Medulla oblongata (tissue), 1 donor: ENCODE measurements around the gene TNFRSF18.
"Not testable (repeated sequence)": the region's sequence is repeated elsewhere in the genome, so short reads cannot be mapped to it uniquely, and the experiment has no call there.

Experiments
- DNase-seq: peaks from one replicate; pipeline ENCODE4 v3.0.0-alpha.2; 2015; ENCODE audit errors: extremely low spot score

The TNFRSF18 gene

GRCh38 chr1:1199141-1199960, 7.0 kb downstream of the TNFRSF18 start:
- no peak for DNase-seq

GRCh38 chr1:1198423-1199140, 7.8 kb downstream of the TNFRSF18 start:
- no peak for DNase-seq

DNA sequence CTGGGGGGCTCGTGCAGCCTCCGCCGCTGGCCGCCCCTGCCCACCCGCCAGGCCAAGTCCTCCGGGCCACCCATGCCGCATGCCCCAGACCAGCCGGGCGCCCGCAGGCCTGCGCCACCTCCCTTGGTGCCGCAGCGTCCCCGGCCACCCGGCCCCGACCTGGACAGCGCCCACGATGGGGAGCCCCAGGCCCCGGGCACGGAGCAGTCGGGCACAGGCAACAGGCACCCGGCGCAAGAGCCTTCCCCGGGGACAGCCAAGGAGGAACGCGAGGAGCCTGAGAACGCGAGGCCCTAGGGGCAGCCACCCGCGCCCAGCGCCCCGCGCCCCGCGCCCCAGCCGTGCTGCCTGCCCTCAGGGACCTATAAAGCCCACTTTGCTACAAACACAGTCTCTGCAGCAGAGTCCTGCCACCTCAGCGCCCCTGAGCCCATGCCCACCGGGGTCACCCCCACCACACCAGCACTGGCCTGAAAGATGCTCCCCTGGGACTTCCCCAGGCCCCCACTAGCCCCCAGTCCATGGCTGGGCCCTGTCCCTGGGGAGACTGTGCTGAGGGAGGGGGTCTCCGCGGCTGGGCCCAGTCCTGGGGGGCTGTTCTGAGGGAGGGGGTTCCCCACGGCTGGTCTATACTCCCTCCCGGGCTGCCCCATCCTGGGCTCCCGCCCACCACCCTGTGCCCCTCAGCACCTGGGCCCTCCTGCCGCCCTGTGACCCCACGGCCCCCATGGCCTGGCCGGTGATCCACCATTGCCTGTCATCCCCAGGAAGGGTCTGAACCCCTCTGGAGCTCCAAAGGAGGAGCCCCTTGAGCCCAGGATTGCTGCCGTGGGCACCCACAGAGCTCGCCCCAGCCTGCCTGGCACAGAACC, 8.6 kb downstream of the TNFRSF18 start:
- DNase-seq: no peak

DNA sequence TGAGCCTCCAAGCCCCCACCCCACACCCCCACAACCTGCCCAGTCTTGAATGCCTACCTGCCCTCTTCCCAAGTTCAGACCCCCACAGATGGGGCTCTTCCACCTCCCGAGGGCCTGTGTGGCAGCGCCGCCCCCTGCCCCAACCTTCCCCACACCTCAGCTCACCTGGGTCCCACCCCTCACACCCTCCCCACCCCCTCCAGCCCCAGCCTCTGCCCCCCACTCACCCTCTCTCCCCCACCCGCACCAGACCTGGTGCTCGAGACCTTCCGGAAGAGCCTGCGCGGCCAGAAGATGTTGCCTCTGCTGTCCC, 9.2 kb downstream of the TNFRSF18 start:
- no peak for DNase-seq

GRCh38 chr1:1196431-1197187, 9.8 kb downstream of the TNFRSF18 start:
- no peak for DNase-seq

GRCh38 chr1:1195726-1196125, 10.7 kb downstream of the TNFRSF18 start:
- DNase-seq: not testable (repeated sequence)

DNA sequence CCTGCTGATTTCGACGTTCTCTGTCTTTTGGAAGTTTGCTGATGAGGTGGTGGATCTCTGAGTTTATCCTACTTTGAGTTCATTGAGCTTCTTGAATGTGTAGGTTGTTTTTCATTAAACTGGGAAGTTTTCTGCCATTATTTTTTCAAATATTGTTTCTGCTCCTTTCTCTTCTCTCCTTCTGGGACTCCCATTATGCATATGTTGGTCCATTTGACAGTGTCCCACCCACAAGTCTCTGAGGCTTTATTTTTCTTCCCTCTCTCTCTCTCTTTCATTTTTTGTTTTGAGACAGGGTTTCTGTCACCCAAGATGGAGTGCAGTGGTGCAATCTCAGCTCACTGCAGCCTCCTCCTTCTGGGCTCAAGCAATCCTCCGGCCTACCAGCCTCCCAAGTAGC, 11.7 kb downstream of the TNFRSF18 start:
- no peak for DNase-seq

- DNase-seq: no peak
Measured at GRCh38 chr1:1191734-1192133, 14.7 kb downstream of the TNFRSF18 start.

DNA sequence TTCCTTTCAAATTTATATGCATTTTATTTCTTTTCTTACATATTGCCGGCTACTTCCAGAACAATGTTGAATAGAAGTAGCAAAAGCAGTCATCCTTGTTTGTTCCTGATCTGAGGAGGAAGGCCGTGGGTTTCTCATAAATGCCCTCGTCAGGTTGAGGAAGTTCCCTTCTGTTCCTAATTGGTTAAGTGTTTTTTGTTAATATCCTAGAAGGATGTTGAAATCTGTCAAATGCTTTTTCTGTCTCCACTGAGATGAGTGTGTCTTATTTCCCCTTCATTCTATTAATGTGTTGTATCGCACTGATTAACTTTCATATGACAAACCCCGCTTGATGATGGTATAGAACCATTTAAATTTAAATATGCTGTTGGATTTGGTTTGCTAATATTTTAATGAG, 17.3 kb downstream of the TNFRSF18 start:
- no peak for DNase-seq

GRCh38 chr1:1187938-1188337, 18.5 kb downstream of the TNFRSF18 start:
- no peak for DNase-seq

- peak; percentile 40 for DNase-seq
Measured at GRCh38 chr1:1185101-1185765, 21.2 kb downstream of the TNFRSF18 start.

GRCh38 chr1:1183833-1184775, 22.3 kb downstream of the TNFRSF18 start:
- no peak for DNase-seq

GRCh38 chr1:1183221-1183747, 23.1 kb downstream of the TNFRSF18 start:
- DNase-seq: no peak

DNA sequence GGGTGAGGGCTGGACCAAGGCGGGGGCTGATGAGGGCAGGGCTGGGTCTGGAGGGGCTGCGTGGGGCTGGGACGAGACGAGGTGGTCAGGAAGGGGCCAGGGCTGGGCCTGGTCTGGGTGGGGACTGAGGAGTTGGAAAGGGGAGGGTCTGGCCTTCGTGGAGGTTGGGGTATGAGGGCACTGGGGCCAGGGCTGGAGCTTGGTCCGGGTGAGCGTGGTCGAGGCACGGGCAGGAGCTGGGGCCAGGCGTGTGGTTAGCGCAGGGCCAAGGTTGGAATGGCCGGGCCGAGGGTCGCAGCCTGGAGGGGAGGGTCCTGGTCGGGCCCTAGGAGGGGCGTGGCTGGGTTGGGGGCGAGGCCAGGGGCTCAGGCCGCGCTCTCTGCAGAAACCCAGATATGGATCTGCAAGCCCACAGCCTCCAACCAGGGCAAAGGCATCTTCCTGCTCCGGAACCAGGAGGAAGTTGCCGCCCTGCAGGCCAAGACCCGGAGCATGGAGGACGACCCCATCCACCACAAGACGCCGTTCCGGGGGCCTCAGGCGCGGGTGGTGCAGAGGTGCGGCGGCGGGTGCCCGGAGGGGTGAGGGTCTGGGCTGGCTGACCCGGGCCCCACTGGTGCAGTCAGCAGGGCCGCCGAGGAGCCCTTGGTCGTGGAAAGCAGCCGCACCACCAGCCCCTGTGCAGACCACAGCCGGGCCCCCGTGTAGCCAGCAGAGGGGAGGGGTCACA, 23.7 kb downstream of the TNFRSF18 start:
- no peak for DNase-seq

DNA sequence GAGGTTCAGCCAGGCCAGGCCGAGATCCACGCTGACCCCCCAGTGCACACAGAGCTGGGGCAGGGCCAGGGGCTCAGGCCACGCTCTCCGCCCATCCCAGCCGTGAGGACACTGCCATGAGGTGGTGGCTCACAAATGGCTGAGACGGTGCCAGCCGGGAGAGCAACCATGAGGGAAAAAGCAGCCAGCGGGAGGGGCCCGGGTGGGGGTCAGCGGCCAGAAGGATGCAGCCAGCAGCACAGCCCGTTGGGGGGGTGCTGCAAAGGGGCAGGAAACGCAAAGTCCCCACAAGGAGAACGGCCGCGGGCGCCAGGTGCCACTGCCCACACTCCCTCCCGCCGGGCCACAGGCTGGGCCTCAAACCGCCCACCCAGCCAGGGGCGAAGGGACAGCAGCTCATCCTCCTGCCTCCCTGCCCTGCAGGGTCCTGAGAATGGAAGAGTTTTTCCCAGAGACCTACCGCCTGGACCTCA, 24.4 kb downstream of the TNFRSF18 start:
- DNase-seq: no peak

- no peak for DNase-seq
Measured at GRCh38 chr1:1181129-1181937, 25.1 kb downstream of the TNFRSF18 start.

DNA sequence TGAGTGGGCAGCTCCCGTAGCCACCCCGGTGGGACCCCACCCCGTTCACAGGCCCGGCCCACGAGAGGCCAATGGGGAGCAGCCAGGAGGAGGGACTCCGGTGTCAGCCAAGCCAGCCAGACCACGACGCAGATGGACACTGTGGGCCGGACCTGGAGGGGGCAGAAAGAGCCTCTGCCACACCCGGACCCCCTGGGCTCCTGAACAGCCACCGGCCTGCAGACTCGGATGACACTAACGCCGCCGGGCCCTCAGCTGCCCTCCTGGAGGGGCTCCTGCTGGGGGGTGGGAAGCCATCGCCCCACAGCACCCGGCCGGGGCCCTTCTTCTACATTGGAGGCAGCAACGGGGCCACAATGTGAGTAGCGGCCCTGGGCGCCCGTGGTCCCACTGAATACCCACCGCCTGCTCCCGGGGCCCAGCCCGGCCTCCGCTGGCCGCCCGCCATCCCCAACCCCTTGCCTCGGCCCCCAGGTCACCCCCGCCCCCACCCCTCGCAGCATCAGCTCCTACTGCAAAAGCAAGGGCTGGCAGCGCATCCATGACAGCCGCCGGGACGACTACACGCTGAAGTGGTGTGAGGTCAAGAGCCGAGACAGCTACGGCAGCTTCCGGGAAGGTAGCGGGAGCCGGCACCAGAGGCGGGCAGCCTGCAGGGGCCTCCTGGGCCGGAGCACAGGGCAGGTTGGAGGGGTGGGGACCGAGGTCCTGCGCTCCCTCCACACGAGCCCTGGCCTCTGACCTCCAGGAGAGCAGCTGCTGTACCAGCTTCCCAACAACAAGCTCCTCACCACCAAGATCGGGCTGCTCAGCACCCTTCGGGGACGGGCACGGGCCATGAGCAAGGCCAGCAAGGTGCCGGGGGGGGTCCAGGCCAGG, 26.2 kb downstream of the TNFRSF18 start:
- DNase-seq: no peak
